ENCODE measurements around the gene METTL25. TPM values are rescaled to one million over a fixed set of nuclear protein-coding genes. Genes with fewer than 3 reads are reported as not detected.

Gene METTL25
- total and polyA plus RNA-seq, 10 of the 15 experiments (the other 5 are each of a cell fraction or from before 2014, with no cell fraction given): 5.6 to 11.3 (median 8.0) TPM

- no peaks in the 10 kb centered on the region for H3K79me2 ChIP-seq (ENCODE audit: control insufficient read depth, insufficient read depth, low read length)
- no peaks in the 10 kb centered on the region for H3K27me3 ChIP-seq (replicated peaks in 1 of 2; ENCODE audit: control insufficient read depth in 2 of 2, insufficient read depth in 2 of 2, low read length in 1 of 2)
- in situ Hi-C loops (cut with MboI) (no loop called here), intact Hi-C loops (cut with micrococcal nuclease; ENCODE audit: unreplicated experiment) (loop anchor here (5.0 to 10.0 kb wide), 2 partner anchors 130 to 1988 kb away; no protein-coding TSS in a partner anchor)
- BruUV-seq (replicated peaks): no TSS peak
- no peak overlapping the region for H3K27ac ChIP-seq (ENCODE audit: control insufficient read depth, insufficient read depth)
- no peak overlapping the region for H3K9ac ChIP-seq (ENCODE audit: control insufficient read depth, insufficient read depth, low read length)
- ChIA-PET POLR2A (no interaction called here), CTCF (interaction anchor here (0.9 to 3.3 kb wide), 16 partner anchors 9 to 1307 kb away, joined by 3 to 12 read pairs (median 4); no protein-coding TSS in a partner anchor), RAD21 (ENCODE audit: unreplicated experiment) (interaction anchor here (1.1 to 1.9 kb wide), 2 partner anchors 49 to 1306 kb away, joined by 3 to 7 read pairs; no protein-coding TSS in a partner anchor), SMC1A (ENCODE audit: uncharacterized antibody, unreplicated experiment) (interaction anchor here (1.1 to 2.5 kb wide), 8 partner anchors 11 to 165 kb away, joined by 3 to 12 read pairs (median 3); no protein-coding TSS in a partner anchor)
- H3K36me3 ChIP-seq (ENCODE audit: control insufficient read depth in 2 of 2, insufficient read depth in 2 of 2, low read length in 1 of 2): no peaks in the 10 kb centered on the region
- H2AFZ ChIP-seq (ENCODE audit: control insufficient read depth, low read depth, low read length): no peak overlapping the region
- DNase-seq (ENCODE audit: low read depth, low spot score) (no peak), FAIRE-seq (no peak), ATAC-seq (peak; percentile 96)
- no peaks in the 10 kb centered on the region for H3K9me3 ChIP-seq (replicated peaks; ENCODE audit: control insufficient read depth, insufficient read depth, low read length)
- H3K4me1 ChIP-seq (ENCODE audit: control insufficient read depth, insufficient read depth, low read length): no peaks in the 10 kb centered on the region
- H3K4me3 ChIP-seq: no peak overlapping the region
- TF ChIP-seq IKZF2 (IDR thresholded peaks at IDR 0.05) (no peak), CBX5 (IDR thresholded peaks at IDR 0.05; ENCODE audit: low read depth) (no peak), MXI1 (IDR thresholded peaks at IDR 0.05; ENCODE audit: low read depth, low read length) (no peak), ZNF592 (IDR thresholded peaks at IDR 0.05) (no peak), FOXM1 (IDR thresholded peaks at IDR 0.05; ENCODE audit: low read depth, low read length) (no peak), LARP7 (IDR thresholded peaks at IDR 0.05) (no peak), SMC3 (IDR thresholded peaks at IDR 0.05; ENCODE audit: borderline replicate concordance, low read length) (peak; percentile 53), SRF (IDR thresholded peaks at IDR 0.05; ENCODE audit: low read depth in 2 of 2, low read length in 2 of 2) (no peak), STAT3 (IDR thresholded peaks at IDR 0.05; ENCODE audit: low read depth, low read length) (no peak), SKIL (IDR thresholded peaks at IDR 0.05; ENCODE audit: low read depth, poor library complexity, severe bottlenecking) (no peak), POLR2AphosphoS5 (IDR thresholded peaks at IDR 0.05; ENCODE audit: low read length) (no peak), RAD21 (IDR thresholded peaks at IDR 0.05; ENCODE audit: insufficient read depth, low read depth, low read length) (peak; percentile 40), SUPT20H (IDR thresholded peaks at IDR 0.05; ENCODE audit: borderline replicate concordance, control insufficient read depth, low read depth, low read length) (no peak)
- TF ChIP-seq, protein P1, sequence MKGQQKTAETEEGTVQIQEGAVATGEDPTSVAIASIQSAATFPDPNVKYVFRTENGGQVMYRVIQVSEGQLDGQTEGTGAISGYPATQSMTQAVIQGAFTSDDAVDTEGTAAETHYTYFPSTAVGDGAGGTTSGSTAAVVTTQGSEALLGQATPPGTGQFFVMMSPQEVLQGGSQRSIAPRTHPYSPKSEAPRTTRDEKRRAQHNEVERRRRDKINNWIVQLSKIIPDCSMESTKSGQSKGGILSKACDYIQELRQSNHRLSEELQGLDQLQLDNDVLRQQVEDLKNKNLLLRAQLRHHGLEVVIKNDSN (IDR thresholded peaks at IDR 0.05; ENCODE audit: borderline replicate concordance, extremely low read length, insufficient read depth, low read depth, low read length): no peak
- TF ChIP-seq, protein P2, sequence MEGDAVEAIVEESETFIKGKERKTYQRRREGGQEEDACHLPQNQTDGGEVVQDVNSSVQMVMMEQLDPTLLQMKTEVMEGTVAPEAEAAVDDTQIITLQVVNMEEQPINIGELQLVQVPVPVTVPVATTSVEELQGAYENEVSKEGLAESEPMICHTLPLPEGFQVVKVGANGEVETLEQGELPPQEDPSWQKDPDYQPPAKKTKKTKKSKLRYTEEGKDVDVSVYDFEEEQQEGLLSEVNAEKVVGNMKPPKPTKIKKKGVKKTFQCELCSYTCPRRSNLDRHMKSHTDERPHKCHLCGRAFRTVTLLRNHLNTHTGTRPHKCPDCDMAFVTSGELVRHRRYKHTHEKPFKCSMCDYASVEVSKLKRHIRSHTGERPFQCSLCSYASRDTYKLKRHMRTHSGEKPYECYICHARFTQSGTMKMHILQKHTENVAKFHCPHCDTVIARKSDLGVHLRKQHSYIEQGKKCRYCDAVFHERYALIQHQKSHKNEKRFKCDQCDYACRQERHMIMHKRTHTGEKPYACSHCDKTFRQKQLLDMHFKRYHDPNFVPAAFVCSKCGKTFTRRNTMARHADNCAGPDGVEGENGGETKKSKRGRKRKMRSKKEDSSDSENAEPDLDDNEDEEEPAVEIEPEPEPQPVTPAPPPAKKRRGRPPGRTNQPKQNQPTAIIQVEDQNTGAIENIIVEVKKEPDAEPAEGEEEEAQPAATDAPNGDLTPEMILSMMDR (IDR thresholded peaks at IDR 0.05 in 2 of 3, conservative IDR thresholded peaks at IDR 0.05 in 1 of 3; ENCODE audit: control insufficient read depth in 2 of 3, extremely low read depth in 1 of 3, insufficient read depth in 1 of 3, low read depth in 3 of 3, low read length in 3 of 3): peak; percentile 55 to 78 (median 59)
- no peaks in the 10 kb centered on the region for H4K20me1 ChIP-seq (ENCODE audit: control insufficient read depth, insufficient read depth)
- no peak overlapping the region for H3K4me2 ChIP-seq (ENCODE audit: control insufficient read depth, insufficient read depth)
These were observed 158.7 kb downstream of the METTL25 start for GRCh38 chr12:82517027-82517426.

Measured in GM12878 (cell line).